Measurements from ENCODE around the gene MRPL32.

DNA sequence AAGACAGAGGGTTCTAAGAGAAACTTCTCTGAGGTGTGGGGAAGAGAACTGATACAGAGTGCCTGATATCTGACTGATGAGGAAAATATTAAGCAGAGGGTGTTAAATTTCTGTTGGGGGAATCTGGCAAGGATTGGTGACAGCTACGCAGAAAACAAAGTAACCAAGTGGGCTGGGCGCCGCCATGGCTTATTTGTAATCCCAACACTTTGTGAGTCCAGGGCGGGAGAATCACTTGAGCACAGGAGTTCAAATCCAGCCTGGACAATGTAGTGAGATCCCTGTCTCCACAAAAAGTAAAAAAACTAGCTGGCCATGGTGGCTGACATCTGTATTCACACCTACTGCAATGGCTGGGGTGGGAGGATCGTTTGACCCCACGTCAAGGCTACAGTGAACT is 18.2 kb upstream of the MRPL32 start:
- TF ChIP-seq EZH2 (IDR thresholded peaks at IDR 0.05; ENCODE audit: borderline replicate concordance, low read depth, low read length, severe bottlenecking), result no peak
- TF ChIP-seq, protein P1, sequence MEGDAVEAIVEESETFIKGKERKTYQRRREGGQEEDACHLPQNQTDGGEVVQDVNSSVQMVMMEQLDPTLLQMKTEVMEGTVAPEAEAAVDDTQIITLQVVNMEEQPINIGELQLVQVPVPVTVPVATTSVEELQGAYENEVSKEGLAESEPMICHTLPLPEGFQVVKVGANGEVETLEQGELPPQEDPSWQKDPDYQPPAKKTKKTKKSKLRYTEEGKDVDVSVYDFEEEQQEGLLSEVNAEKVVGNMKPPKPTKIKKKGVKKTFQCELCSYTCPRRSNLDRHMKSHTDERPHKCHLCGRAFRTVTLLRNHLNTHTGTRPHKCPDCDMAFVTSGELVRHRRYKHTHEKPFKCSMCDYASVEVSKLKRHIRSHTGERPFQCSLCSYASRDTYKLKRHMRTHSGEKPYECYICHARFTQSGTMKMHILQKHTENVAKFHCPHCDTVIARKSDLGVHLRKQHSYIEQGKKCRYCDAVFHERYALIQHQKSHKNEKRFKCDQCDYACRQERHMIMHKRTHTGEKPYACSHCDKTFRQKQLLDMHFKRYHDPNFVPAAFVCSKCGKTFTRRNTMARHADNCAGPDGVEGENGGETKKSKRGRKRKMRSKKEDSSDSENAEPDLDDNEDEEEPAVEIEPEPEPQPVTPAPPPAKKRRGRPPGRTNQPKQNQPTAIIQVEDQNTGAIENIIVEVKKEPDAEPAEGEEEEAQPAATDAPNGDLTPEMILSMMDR (IDR thresholded peaks at IDR 0.05; ENCODE audit: borderline replicate concordance, extremely low read depth, low read length, poor library complexity, severe bottlenecking), result no peak
